ENCODE measurements around the gene NUDT1.

The NUDT1 gene

GRCh38 chr7:2205036-2205780 lies 36.8 kb upstream of the NUDT1 start:
- no peak for DNase-seq

- DNase-seq = no peak
These were observed 33.3 kb upstream of the NUDT1 start for GRCh38 chr7:2208712-2209111.

GRCh38 chr7:2209146-2209960 lies 32.7 kb upstream of the NUDT1 start:
- DNase-seq = no peak

GRCh38 chr7:2209961-2210323 lies 32.1 kb upstream of the NUDT1 start:
- DNase-seq = no peak

GRCh38 chr7:2210551-2211258 lies 31.3 kb upstream of the NUDT1 start:
- no peak for DNase-seq

GRCh38 chr7:2211259-2211880 lies 30.7 kb upstream of the NUDT1 start:
- DNase-seq = no peak

GRCh38 chr7:2211926-2212325 lies 30.1 kb upstream of the NUDT1 start:
- no peak for DNase-seq

GRCh38 chr7:2212906-2213305 lies 29.1 kb upstream of the NUDT1 start:
- DNase-seq = no peak

GRCh38 chr7:2213551-2214215 lies 28.3 kb upstream of the NUDT1 start:
- no peak for DNase-seq

GRCh38 chr7:2214636-2215035 lies 27.4 kb upstream of the NUDT1 start:
- DNase-seq = no peak

- no peak for DNase-seq
These were observed 26.2 kb upstream of the NUDT1 start for GRCh38 chr7:2215851-2216250.

- DNase-seq = no peak
These were observed 24.8 kb upstream of the NUDT1 start for GRCh38 chr7:2217206-2217605.

- DNase-seq = no peak
These were observed 24.1 kb upstream of the NUDT1 start for GRCh38 chr7:2217716-2218443.

- no peak for DNase-seq
These were observed 23.6 kb upstream of the NUDT1 start for GRCh38 chr7:2218444-2218785.

GRCh38 chr7:2219136-2219535 lies 22.9 kb upstream of the NUDT1 start:
- no peak for DNase-seq

GRCh38 chr7:2219606-2220005 lies 22.4 kb upstream of the NUDT1 start:
- no peak for DNase-seq

- no peak for DNase-seq
These were observed 22.0 kb upstream of the NUDT1 start for GRCh38 chr7:2220030-2220429.

GRCh38 chr7:2220506-2220905 lies 21.5 kb upstream of the NUDT1 start:
- DNase-seq = no peak

- no peak for DNase-seq
These were observed 21.1 kb upstream of the NUDT1 start for GRCh38 chr7:2220954-2221353.

- DNase-seq = no peak
These were observed 19.5 kb upstream of the NUDT1 start for GRCh38 chr7:2222516-2222915.

- no peak for DNase-seq
These were observed 18.7 kb upstream of the NUDT1 start for GRCh38 chr7:2223321-2223720.

GRCh38 chr7:2224491-2224928 lies 17.5 kb upstream of the NUDT1 start:
- no peak for DNase-seq

Data from NCI-H1105 (cell line).